Measurements from ENCODE around the gene PIP4K2B. TPM values are rescaled to one million over a fixed set of nuclear protein-coding genes. Genes with fewer than 3 reads are reported as not detected.
A peak's percentile ranks its signal among the peaks of the same experiment; 100 is the strongest.

PIP4K2B gene
- total and polyA plus RNA-seq, 9 of the 15 experiments (the other 6 are each of a cell fraction or from before 2014, with no cell fraction given): 3.7 to 29.9 (median 23.0) TPM

- TF ChIP-seq POLR2AphosphoS2 (IDR thresholded peaks at IDR 0.05; ENCODE audit: low read length) (peak; percentile 22; the same call in 1 of the 2 replicates), ZNF589 (CRISPR knock-in tag; IDR thresholded peaks at IDR 0.05; ENCODE audit: low read depth) (0 out of 2 replicates have a peak, but pooled peaks have one; percentile 59), ZNF212 (CRISPR knock-in tag; IDR thresholded peaks at IDR 0.05) (no peak), THRB (CRISPR knock-in tag; conservative IDR thresholded peaks at IDR 0.05) (0 out of 2 replicates have a peak, but pooled peaks have one; percentile 46), RREB1 (CRISPR knock-in tag; IDR thresholded peaks at IDR 0.05) (no peak), KLF16 (IDR thresholded peaks at IDR 0.05) (no peak), MNT (conservative IDR thresholded peaks at IDR 0.05) (peak; percentile 60 to 67; a peak in 3 of 4 replicates), UBTF (IDR thresholded peaks at IDR 0.05; ENCODE audit: borderline replicate concordance in 1 of 2, low read depth in 2 of 2, low read length in 2 of 2) (peak; percentile 80 to 91), ZNF518B (CRISPR knock-in tag; IDR thresholded peaks at IDR 0.05) (no peak), NFXL1 (CRISPR knock-in tag; IDR thresholded peaks at IDR 0.05) (no peak), GABPA (tag; conservative IDR thresholded peaks at IDR 0.05; ENCODE audit: low read depth) (peak; percentile 82)
Measured at GRCh38 chr17:38749223-38750043, 49.9 kb downstream of the PIP4K2B start (continued).
